Nephron (organoid): Measurements from ENCODE around the gene ABHD5.
A peak's percentile ranks its signal among the peaks of the same experiment; 100 is the strongest.

Experiments
- H3K27ac Mint-ChIP-seq, 3 experiments: 2 replicates each; pipeline ENCODE4 v1.8.0; 2020; ENCODE audit warnings: mixed read lengths in 3 of 3, mild to moderate bottlenecking in 2 of 3, moderate library complexity in 1 of 3
- H3K27me3 Mint-ChIP-seq: 2 replicates; pipeline ENCODE4 v1.8.0; 2021; ENCODE audit warnings: low read depth, mild to moderate bottlenecking, moderate library complexity, mixed read lengths
- H3K36me3 Mint-ChIP-seq: 2 replicates; pipeline ENCODE4 v1.8.0; 2020; ENCODE audit warnings: low read depth, mixed read lengths
- H3K4me1 Mint-ChIP-seq: 2 replicates; pipeline ENCODE4 v1.8.0; 2020; ENCODE audit warnings: mixed read lengths
- H3K4me3 Mint-ChIP-seq, 3 experiments: 2 replicates each; pipeline ENCODE4 v1.8.0; 2020; ENCODE audit warnings: mild to moderate bottlenecking in 3 of 3, mixed read lengths in 3 of 3, moderate library complexity in 2 of 3
- H3K9me3 Mint-ChIP-seq: 2 replicates; pipeline ENCODE4 v1.8.0; 2020; ENCODE audit warnings: mixed read lengths
- TF ChIP-seq, protein P1 (sequence below), 3 experiments: fragments of 200-600 bp; sonication (generic); IDR thresholded peaks; one replicate each; pipeline ENCODE4 v1.5.0; 2021; ENCODE audit warnings: antibody characterized with exemption in 3 of 3; ENCODE audit not compliant: unreplicated experiment in 3 of 3

The ABHD5 gene

DNA sequence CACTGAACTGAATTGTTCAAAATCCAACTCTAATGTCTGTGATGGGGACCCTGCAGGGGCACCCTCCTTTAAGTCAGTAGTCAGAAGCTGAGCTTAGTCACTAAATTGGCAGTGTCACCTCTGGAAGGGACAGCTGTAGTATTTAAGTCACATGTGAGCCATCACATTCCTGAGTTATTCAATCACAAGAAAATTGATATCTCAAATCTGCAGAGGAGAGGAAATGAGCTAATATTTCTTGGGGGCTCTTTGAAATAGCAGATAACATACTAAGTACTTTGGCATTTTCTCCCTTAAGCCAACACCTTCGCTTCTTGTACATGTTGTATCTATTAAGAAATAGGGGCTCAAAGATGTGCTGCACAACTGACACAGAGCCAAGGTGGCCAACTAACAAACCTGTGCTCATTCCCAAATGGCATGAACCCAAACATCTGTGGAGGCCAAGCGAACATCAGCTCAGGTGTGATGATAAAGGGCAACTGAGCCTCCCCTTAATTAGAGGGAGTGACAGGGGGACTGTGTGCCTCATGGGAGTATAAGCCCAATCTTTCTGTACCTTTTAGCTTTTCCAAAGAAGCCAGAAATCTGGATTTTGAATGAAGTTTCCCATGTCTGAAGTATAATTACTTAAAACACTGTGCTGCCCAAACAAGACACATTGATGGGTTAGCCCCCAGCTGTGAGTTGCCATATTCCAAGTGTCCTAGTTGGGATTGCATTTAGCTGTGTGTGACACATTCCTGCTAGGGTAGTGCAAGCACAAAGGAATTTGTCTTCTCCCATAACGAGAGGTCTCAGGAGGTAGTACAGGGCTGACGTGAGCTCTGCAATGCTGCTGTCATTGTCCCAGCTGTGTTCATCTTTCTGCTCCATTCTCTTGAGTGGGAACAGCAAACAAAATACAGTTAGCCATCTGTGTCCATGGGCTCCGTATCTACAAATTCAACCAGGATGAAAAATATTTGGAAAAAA is 63.3 kb downstream of the ABHD5 start:
- peaks cover 4% of the 10 kb centered on the region for H3K4me1 Mint-ChIP-seq
- no peaks in the 10 kb centered on the region for H3K9me3 Mint-ChIP-seq

GRCh38 chr3:43755516-43756200 is 64.9 kb downstream of the ABHD5 start:
- Mint-ChIP-seq H3K36me3 (no peaks in the 10 kb centered on the region), H3K9me3 (no peaks in the 10 kb centered on the region), H3K4me3 (no peak overlapping the region), H3K27ac (no peak overlapping the region), H3K4me1 (peaks cover 8% of the 10 kb centered on the region), H3K27me3 (peaks cover 5% of the 10 kb centered on the region)
- TF ChIP-seq, protein P1, sequence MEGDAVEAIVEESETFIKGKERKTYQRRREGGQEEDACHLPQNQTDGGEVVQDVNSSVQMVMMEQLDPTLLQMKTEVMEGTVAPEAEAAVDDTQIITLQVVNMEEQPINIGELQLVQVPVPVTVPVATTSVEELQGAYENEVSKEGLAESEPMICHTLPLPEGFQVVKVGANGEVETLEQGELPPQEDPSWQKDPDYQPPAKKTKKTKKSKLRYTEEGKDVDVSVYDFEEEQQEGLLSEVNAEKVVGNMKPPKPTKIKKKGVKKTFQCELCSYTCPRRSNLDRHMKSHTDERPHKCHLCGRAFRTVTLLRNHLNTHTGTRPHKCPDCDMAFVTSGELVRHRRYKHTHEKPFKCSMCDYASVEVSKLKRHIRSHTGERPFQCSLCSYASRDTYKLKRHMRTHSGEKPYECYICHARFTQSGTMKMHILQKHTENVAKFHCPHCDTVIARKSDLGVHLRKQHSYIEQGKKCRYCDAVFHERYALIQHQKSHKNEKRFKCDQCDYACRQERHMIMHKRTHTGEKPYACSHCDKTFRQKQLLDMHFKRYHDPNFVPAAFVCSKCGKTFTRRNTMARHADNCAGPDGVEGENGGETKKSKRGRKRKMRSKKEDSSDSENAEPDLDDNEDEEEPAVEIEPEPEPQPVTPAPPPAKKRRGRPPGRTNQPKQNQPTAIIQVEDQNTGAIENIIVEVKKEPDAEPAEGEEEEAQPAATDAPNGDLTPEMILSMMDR (IDR thresholded peaks at IDR 0.05; ENCODE audit: unreplicated experiment in 3 of 3) = no peak

More for the DNA sequence above, 63.3 kb downstream of the ABHD5 start:
- Mint-ChIP-seq H3K4me3 (no peak overlapping the region), H3K27me3 (peaks cover 5% of the 10 kb centered on the region), H3K27ac (no peak overlapping the region), H3K36me3 (no peaks in the 10 kb centered on the region)
- TF ChIP-seq, protein P1 (IDR thresholded peaks at IDR 0.05; ENCODE audit: unreplicated experiment in 3 of 3) = no peak

DNA sequence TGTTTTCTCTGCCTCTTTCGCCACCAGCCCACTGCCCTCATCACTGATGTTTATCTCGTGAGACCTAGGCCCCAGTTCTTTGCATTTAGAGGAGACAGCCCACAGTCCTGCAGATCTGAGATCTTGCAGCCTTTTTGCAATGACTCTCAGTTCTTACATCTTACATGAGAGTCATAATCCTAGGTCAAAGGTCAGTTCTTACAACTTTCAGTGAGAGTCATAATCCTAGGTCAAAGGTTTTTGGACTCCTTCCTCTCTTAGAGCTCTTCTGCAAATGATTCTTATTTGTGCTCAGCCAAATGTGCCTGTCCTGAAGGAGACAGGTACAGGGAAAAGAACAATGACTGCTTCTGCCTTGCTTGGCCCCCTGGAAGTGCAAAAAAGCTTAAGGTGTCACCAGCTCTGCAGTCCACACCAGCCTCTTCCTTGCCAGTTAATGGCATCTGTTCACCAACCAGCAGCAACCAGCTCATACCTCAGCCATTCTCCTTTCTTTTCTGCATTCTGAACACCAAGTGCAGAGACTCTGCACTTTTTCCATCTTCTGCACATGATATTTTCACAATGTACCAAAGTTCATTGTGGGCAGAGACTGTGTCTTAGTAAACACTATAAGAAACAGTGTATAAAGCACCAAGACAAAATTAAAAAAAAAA is 67.1 kb downstream of the ABHD5 start:
- H3K36me3 Mint-ChIP-seq = no peaks in the 10 kb centered on the region
- TF ChIP-seq, protein P1 (IDR thresholded peaks at IDR 0.05; ENCODE audit: unreplicated experiment in 3 of 3) = no peak
- H3K9me3 Mint-ChIP-seq = no peaks in the 10 kb centered on the region
- no peak overlapping the region for H3K27ac Mint-ChIP-seq
- H3K4me1 Mint-ChIP-seq = peaks cover 8% of the 10 kb centered on the region
- H3K4me3 Mint-ChIP-seq = no peak overlapping the region
- no peaks in the 10 kb centered on the region for H3K27me3 Mint-ChIP-seq

DNA sequence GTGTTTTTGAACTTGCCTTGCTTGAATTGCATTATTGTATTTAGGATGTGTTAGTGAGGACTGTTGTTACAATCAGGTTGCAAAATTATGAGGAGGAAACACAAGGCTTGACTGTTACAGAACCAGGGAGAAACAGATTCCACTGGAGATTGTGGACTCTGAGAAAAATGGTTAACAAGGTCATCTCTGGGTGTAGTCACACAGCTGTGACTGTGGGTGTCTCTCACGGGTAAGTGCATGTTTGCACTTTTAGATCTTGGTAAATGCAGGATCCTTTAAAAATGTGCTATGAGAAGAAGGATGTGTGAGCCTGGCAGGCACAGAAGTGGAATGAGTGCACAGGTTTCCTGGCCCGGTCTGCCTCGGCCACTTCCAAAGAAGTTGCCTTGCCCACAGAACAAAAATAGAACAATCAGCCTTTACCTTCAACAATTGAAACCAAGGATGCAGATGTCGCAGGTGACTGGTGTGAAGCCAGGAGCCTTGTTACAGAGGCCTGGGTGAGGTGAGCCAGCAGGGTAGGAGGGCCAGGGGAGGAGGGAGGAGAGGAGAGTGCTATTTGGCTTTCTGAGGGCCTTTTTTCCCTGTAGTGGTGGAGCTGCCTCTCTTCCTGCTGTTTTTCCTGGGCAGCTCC is 68.0 kb downstream of the ABHD5 start:
- TF ChIP-seq, protein P1 (IDR thresholded peaks at IDR 0.05; ENCODE audit: unreplicated experiment in 3 of 3) = no peak
- peaks cover 8% of the 10 kb centered on the region for H3K4me1 Mint-ChIP-seq
- H3K36me3 Mint-ChIP-seq = no peaks in the 10 kb centered on the region
- H3K27ac Mint-ChIP-seq = no peak overlapping the region
- H3K27me3 Mint-ChIP-seq = peaks cover 4% of the 10 kb centered on the region
- no peaks in the 10 kb centered on the region for H3K9me3 Mint-ChIP-seq
- no peak overlapping the region for H3K4me3 Mint-ChIP-seq

GRCh38 chr3:43759297-43759782 is 68.6 kb downstream of the ABHD5 start:
- no peaks in the 10 kb centered on the region for H3K9me3 Mint-ChIP-seq
- peaks cover 8% of the 10 kb centered on the region for H3K4me1 Mint-ChIP-seq
- TF ChIP-seq, protein P1 (IDR thresholded peaks at IDR 0.05; ENCODE audit: unreplicated experiment in 3 of 3) = no peak
- peaks cover 6% of the 10 kb centered on the region for H3K27me3 Mint-ChIP-seq
- peak overlapping the region in 1 of 3 experiments; percentile 30 for H3K27ac Mint-ChIP-seq
- no peak overlapping the region for H3K4me3 Mint-ChIP-seq
- H3K36me3 Mint-ChIP-seq = no peaks in the 10 kb centered on the region
